Keratinocyte (primary cell): ENCODE measurements around the gene MAGI2.

Source experiments
- EZH2 ChIP-seq: IDR thresholded peaks from one replicate; pipeline ENCODE4 v1.6.1; 2012; ENCODE audit warnings: inconsistent platforms, mild to moderate bottlenecking, low read length, moderate library complexity
- TF ChIP-seq, protein P1 (sequence below), 3 experiments: IDR thresholded peaks in 1 of 3; conservative IDR thresholded peaks in 1 of 3; optimal IDR thresholded peaks in 1 of 3; 2 replicates in 2 of 3; 3 replicates in 1 of 3; pipeline versions ENCODE3 to v1.5.1; 2011; ENCODE audit warnings: low read length in 3 of 3, mild to moderate bottlenecking in 3 of 3, moderate library complexity in 2 of 3, control low read depth in 1 of 3, inconsistent platforms in 1 of 3; ENCODE audit not compliant: insufficient read depth in 2 of 3; ENCODE audit errors: extremely low read depth in 1 of 3

DNA sequence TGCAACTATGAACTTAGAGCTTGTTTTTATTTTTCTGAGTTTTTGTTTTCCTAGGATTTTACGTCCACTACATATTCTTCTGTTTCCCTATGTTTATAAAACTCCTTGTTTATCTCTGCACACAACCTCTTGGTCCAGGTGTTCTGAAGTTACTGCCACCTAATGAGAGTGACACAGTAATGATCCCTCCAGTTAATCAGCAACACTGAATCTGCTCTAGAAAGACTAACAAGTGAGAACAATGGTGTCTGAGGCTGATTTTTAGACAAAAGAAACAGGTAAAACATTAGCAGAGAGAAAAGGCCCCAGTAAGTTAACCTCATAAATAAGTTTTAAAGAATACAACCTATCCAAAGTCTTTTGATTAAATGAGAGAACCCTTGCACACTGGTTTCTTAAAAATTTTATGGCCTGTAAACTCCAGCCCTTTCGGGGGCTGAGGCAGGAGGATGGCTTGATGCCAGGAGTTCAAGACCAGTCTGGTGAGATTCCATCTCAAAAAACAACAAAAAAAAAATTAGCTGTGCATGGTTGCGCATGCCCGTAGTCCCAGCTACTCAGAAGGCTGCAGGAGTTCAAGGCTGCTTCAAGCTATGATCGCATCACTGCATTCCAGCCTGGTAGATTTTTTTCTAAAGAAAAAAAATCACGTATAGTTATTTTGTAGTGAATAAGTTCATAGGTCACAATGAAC is 397.6 kb downstream of the MAGI2 start:
- TF ChIP-seq, protein P1, sequence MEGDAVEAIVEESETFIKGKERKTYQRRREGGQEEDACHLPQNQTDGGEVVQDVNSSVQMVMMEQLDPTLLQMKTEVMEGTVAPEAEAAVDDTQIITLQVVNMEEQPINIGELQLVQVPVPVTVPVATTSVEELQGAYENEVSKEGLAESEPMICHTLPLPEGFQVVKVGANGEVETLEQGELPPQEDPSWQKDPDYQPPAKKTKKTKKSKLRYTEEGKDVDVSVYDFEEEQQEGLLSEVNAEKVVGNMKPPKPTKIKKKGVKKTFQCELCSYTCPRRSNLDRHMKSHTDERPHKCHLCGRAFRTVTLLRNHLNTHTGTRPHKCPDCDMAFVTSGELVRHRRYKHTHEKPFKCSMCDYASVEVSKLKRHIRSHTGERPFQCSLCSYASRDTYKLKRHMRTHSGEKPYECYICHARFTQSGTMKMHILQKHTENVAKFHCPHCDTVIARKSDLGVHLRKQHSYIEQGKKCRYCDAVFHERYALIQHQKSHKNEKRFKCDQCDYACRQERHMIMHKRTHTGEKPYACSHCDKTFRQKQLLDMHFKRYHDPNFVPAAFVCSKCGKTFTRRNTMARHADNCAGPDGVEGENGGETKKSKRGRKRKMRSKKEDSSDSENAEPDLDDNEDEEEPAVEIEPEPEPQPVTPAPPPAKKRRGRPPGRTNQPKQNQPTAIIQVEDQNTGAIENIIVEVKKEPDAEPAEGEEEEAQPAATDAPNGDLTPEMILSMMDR (optimal IDR thresholded peaks at IDR 0.05 in 1 of 3, IDR thresholded peaks at IDR 0.05 in 1 of 3, conservative IDR thresholded peaks at IDR 0.05 in 1 of 3; ENCODE audit: extremely low read depth in 1 of 3, insufficient read depth in 2 of 3, low read length in 3 of 3) = no peak
- TF ChIP-seq EZH2 = no peak
